CD14-positive monocyte (primary cell): Measurements from ENCODE around the gene TAF10. TPM values are rescaled to one million over a fixed set of nuclear protein-coding genes. Genes with fewer than 3 reads are reported as not detected.

Source experiments
- DNase-seq, 3 donors: peaks; one replicate each; pipeline ENCODE4 v3.0.0-alpha.2; 2011 to 2022
- H2AFZ ChIP-seq: 2 replicates; pipeline ENCODE4 v1.6.0; 2012; ENCODE audit warnings: mild to moderate bottlenecking, low read depth, low read length, inconsistent platforms; ENCODE audit not compliant: insufficient read depth, poor library complexity, severe bottlenecking
- H3K27ac ChIP-seq, 2 donors: 1 replicate in 1 of 2; 2 replicates in 1 of 2; pipeline ENCODE4 v1.5.1; 2012 to 2013; ENCODE audit warnings: low read length in 2 of 2, control low read depth in 1 of 2, inconsistent platforms in 1 of 2, low read depth in 1 of 2, mild to moderate bottlenecking in 1 of 2
- H3K27me3 ChIP-seq, 2 donors: one replicate each; pipeline versions ENCODE4 v1.6.0 to v1.6.1; 2011 to 2013; ENCODE audit warnings: low read length in 2 of 2; ENCODE audit not compliant: control insufficient read depth in 2 of 2, insufficient read depth in 2 of 2
- H3K36me3 ChIP-seq, 2 donors: replicated peaks in 1 of 2; 1 replicate in 1 of 2; 2 replicates in 1 of 2; pipeline versions ENCODE4 v1.5.1 to v1.6.1; 2012 to 2013; ENCODE audit warnings: low read length in 2 of 2, control low read depth in 1 of 2, inconsistent platforms in 1 of 2, mild to moderate bottlenecking in 1 of 2; ENCODE audit not compliant: insufficient read depth in 2 of 2, control insufficient read depth in 1 of 2
- H3K4me1 ChIP-seq, 2 donors: 1 replicate in 1 of 2; 2 replicates in 1 of 2; pipeline versions ENCODE4 v1.5.1 to v1.6.1; 2012 to 2013; ENCODE audit warnings: low read length in 2 of 2, control low read depth in 1 of 2, inconsistent platforms in 1 of 2, mild to moderate bottlenecking in 1 of 2, moderate library complexity in 1 of 2; ENCODE audit not compliant: insufficient read depth in 2 of 2, control insufficient read depth in 1 of 2
- H3K4me2 ChIP-seq: replicated peaks from 2 replicates; pipeline ENCODE3; 2012; ENCODE audit warnings: low read length, moderate library complexity, mild to moderate bottlenecking; ENCODE audit not compliant: poor library complexity, severe bottlenecking; ENCODE audit errors: extremely low read depth
- H3K4me3 ChIP-seq, 3 experiments: fragments of 200-600 bp in 1 of 3; sonication (generic) in 1 of 3; replicated peaks in 1 of 3; 1 replicate in 2 of 3; 2 replicates in 1 of 3; pipeline ENCODE4 v1.5.1; 2011 to 2013; ENCODE audit warnings: low read length in 3 of 3, mild to moderate bottlenecking in 3 of 3, control low read depth in 2 of 3, low read depth in 2 of 3, inconsistent platforms in 1 of 3, moderate library complexity in 1 of 3
- H3K79me2 ChIP-seq: 2 replicates; pipeline ENCODE4 v1.6.0; 2012; ENCODE audit warnings: mild to moderate bottlenecking, control low read depth, inconsistent platforms, low read length, moderate library complexity; ENCODE audit not compliant: insufficient read depth
- H3K9ac ChIP-seq: 2 replicates; pipeline ENCODE4 v1.6.0; 2017; ENCODE audit warnings: low read length, mild to moderate bottlenecking; ENCODE audit not compliant: insufficient read depth, poor library complexity, severe bottlenecking
- H3K9me3 ChIP-seq, 2 donors: replicated peaks in 1 of 2; 1 replicate in 1 of 2; 2 replicates in 1 of 2; pipeline versions ENCODE4 v1.5.1 to v1.6.1; 2012 to 2013; ENCODE audit warnings: low read length in 2 of 2, control low read depth in 1 of 2; ENCODE audit not compliant: control insufficient read depth in 1 of 2, insufficient read depth in 1 of 2
- H4K20me1 ChIP-seq: 2 replicates; pipeline ENCODE4 v1.6.0; 2012; ENCODE audit warnings: mild to moderate bottlenecking, low read length, control low read depth, moderate library complexity; ENCODE audit not compliant: insufficient read depth
- H3K27ac Mint-ChIP-seq, 7 donors: one replicate each; pipeline ENCODE4 v1.8.0; 2020; ENCODE audit warnings: mild to moderate bottlenecking in 7 of 7, mixed read lengths in 7 of 7, moderate library complexity in 6 of 7, inconsistent platforms in 2 of 7
- H3K27me3 Mint-ChIP-seq, 3 donors: one replicate each; pipeline ENCODE4 v1.8.0; 2021 to 2022; ENCODE audit warnings: low read depth in 3 of 3, mild to moderate bottlenecking in 3 of 3, mixed read lengths in 3 of 3, moderate library complexity in 3 of 3, inconsistent platforms in 1 of 3
- H3K36me3 Mint-ChIP-seq, 2 donors: one replicate each; pipeline ENCODE4 v1.8.0; 2020; ENCODE audit warnings: mixed read lengths in 2 of 2, inconsistent platforms in 1 of 2, mild to moderate bottlenecking in 1 of 2
- H3K4me1 Mint-ChIP-seq: one replicate; pipeline ENCODE4 v1.8.0; 2020; ENCODE audit warnings: mild to moderate bottlenecking, mixed read lengths
- H3K4me3 Mint-ChIP-seq, 2 donors: one replicate each; pipeline ENCODE4 v1.8.0; 2020; ENCODE audit warnings: mild to moderate bottlenecking in 2 of 2, mixed read lengths in 2 of 2, moderate library complexity in 1 of 2
- H3K9me3 Mint-ChIP-seq, 7 donors: one replicate each; pipeline ENCODE4 v1.8.0; 2020 to 2022; ENCODE audit warnings: mixed read lengths in 7 of 7, mild to moderate bottlenecking in 6 of 7, moderate library complexity in 6 of 7, inconsistent platforms in 2 of 7
- WGBS: methylation state at CpG from one replicate; pipeline ENCODE4 v1.1.5; 2013; ENCODE audit warnings: missing lambda C conversion rate; ENCODE audit not compliant: insufficient coverage; 5-methylcytosine and 5-hydroxymethylcytosine counted together
- intact Hi-C, 2 donors: fragments of 100-400 bp; cut with micrococcal nuclease; formaldehyde crosslinking; loops; one replicate each; pipeline versions ENCODE4 v1.15.0 to v1.15.1; 2023
- polyA plus RNA-seq, 3 donors: library from polyadenylated mRNA; depleted of rRNA in 1 of 3; unstranded in 2 of 3; stranded (reverse) in 1 of 3; fragments of 300-500 nt in 2 of 3; fragments of >200 nt in 1 of 3; fragmentation: Illumina TruSeq in 2 of 3; gene quantifications; 1 replicate in 2 of 3; 2 replicates in 1 of 3; pipeline ENCODE4 v1.2.3, GENCODE V29; 2012 to 2021
- TF ChIP-seq, protein P1 (sequence below): fragments of 200-600 bp; IDR thresholded peaks from one replicate; pipeline ENCODE4 v1.8.0; 2022; ENCODE audit warnings: antibody characterized with exemption, mild to moderate bottlenecking

Gene TAF10
- polyA plus RNA-seq, 3 donors = 137 to 233 (median 232) TPM

DNA sequence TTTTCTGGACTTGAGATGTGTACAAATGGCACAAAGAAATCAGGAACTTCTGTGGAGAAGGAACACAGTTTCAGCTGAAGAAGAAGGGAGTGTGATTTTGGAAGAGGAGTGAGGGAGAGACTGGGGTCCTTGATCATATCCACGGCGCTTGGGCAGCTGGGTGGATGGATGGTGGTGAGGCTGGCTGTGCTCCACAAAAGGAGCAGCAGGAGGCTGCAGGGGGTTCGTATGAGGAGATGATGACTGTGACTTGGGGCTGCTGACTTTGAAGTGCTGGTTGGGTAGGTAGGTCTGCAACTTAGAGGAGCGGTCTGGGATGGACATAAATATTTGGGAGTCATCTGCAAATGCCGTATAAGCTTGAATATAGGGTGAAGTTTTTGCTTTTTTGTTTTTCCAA, 44.9 kb upstream of the TAF10 start:
- intact Hi-C loops = no loop called here
- no peaks in the 10 kb centered on the region for H3K79me2 ChIP-seq
- no peak overlapping the region for H3K9ac ChIP-seq
- WGBS = 80% methylated on average over 3 of the region's 5 CpGs
- H3K27me3 ChIP-seq = peaks cover 31% of the 10 kb centered on the region in 2 donors
- no peak overlapping the region for H3K27ac Mint-ChIP-seq
- no peak overlapping the region for H3K4me3 ChIP-seq
- TF ChIP-seq, protein P1, sequence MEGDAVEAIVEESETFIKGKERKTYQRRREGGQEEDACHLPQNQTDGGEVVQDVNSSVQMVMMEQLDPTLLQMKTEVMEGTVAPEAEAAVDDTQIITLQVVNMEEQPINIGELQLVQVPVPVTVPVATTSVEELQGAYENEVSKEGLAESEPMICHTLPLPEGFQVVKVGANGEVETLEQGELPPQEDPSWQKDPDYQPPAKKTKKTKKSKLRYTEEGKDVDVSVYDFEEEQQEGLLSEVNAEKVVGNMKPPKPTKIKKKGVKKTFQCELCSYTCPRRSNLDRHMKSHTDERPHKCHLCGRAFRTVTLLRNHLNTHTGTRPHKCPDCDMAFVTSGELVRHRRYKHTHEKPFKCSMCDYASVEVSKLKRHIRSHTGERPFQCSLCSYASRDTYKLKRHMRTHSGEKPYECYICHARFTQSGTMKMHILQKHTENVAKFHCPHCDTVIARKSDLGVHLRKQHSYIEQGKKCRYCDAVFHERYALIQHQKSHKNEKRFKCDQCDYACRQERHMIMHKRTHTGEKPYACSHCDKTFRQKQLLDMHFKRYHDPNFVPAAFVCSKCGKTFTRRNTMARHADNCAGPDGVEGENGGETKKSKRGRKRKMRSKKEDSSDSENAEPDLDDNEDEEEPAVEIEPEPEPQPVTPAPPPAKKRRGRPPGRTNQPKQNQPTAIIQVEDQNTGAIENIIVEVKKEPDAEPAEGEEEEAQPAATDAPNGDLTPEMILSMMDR = no peak
- H4K20me1 ChIP-seq = no peaks in the 10 kb centered on the region
- peaks cover 15 to 16% (median 15%) of the 10 kb centered on the region in 3 donors for H3K27me3 Mint-ChIP-seq
- peaks cover 0 to 5% of the 10 kb centered on the region in 2 donors for H3K9me3 ChIP-seq
- peak overlapping the region; percentile 21 to 88 for H3K4me3 Mint-ChIP-seq
- H3K27ac ChIP-seq = no peak overlapping the region
- H3K36me3 Mint-ChIP-seq = no peaks in the 10 kb centered on the region
- no peak overlapping the region for H2AFZ ChIP-seq
- peaks cover 4 to 10% of the 10 kb centered on the region in 2 donors for H3K4me1 ChIP-seq
- no peaks in the 10 kb centered on the region for H3K36me3 ChIP-seq
- H3K9me3 Mint-ChIP-seq = peaks cover 0 to 4% (median 0%) of the 10 kb centered on the region in 7 donors
- H3K4me1 Mint-ChIP-seq = peaks cover 9% of the 10 kb centered on the region
- no peak overlapping the region for H3K4me2 ChIP-seq
- no peak for DNase-seq

DNA sequence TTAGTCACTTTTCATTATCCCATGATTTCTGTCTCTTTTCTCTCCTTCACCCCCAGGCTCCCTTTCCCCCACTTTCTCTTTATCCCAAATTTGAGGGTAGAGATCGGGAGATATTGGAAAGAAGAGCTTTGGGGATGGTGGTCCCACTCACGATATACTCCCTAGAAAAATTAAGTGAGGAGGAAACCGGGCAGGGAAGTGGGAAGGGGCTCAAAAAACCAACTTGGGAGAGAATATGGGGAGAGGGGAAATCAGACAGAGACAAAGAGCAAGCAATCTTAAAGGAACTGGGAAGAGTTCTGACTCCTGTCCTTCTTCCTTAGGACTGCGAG, 44.5 kb upstream of the TAF10 start:
- WGBS = 38% methylated on average over 1 of the region's 4 CpGs
- Mint-ChIP-seq H3K9me3 (peaks cover 0 to 4% (median 0%) of the 10 kb centered on the region in 7 donors), H3K36me3 (no peaks in the 10 kb centered on the region), H3K4me1 (peaks cover 9% of the 10 kb centered on the region), H3K27me3 (peaks cover 15 to 16% (median 15%) of the 10 kb centered on the region in 3 donors), H3K4me3 (peak overlapping the region in 1 of 2 donors; percentile 88), H3K27ac (no peak overlapping the region)
- Histone ChIP-seq H3K79me2 (no peaks in the 10 kb centered on the region), H3K27ac (no peak overlapping the region), H4K20me1 (no peaks in the 10 kb centered on the region), H3K9me3 (peaks cover 0 to 5% of the 10 kb centered on the region in 2 donors), H3K27me3 (peaks cover 31% of the 10 kb centered on the region in 2 donors), H2AFZ (no peak overlapping the region), H3K9ac (no peak overlapping the region), H3K4me3 (no peak overlapping the region), H3K36me3 (no peaks in the 10 kb centered on the region), H3K4me2 (no peak overlapping the region), H3K4me1 (peaks cover 4 to 10% of the 10 kb centered on the region in 2 donors)
- intact Hi-C loops = no loop called here
- TF ChIP-seq, protein P1 = no peak
- DNase-seq = no peak
